ENCODE measurements around the gene RTL10. TPM values are rescaled to one million over a fixed set of nuclear protein-coding genes. Genes with fewer than 3 reads are reported as not detected.

Gene RTL10
- polyA plus RNA-seq, 1 of the 3 experiments (the other 2 are of a cell fraction), result 7.8 TPM

- Histone ChIP-seq H3K9ac (peak overlapping the region; percentile 62), H3K36me3 (replicated peaks in 1 of 2; ENCODE audit: control insufficient read depth in 1 of 2, insufficient read depth in 2 of 2, low read length in 1 of 2) (no peaks in the 10 kb centered on the region), H3K79me2 (ENCODE audit: insufficient read depth) (peaks cover 26% of the 10 kb centered on the region; the same call in 1 of the 2 replicates), H3K27me3 (ENCODE audit: insufficient read depth) (no peaks in the 10 kb centered on the region), H3K9me3 (no peaks in the 10 kb centered on the region), H3K9me2 (no peaks in the 10 kb centered on the region), H3K4me3 (ENCODE audit: low read depth in 2 of 2, low read length in 1 of 2) (no peak overlapping the region; a peak in 1 of 4 replicates), H4K20me1 (ENCODE audit: insufficient read depth) (no peaks in the 10 kb centered on the region), H3K4me1 (ENCODE audit: control insufficient read depth in 1 of 2, insufficient read depth in 2 of 2, low read depth in 1 of 2, low read length in 1 of 2) (peaks cover 39 to 41% of the 10 kb centered on the region in 2 experiments; a peak in 3 of 4 replicates), H3K4me2 (peak overlapping the region; percentile 52), H2AFZ (ENCODE audit: low read depth) (no peak overlapping the region), H3K27ac (ENCODE audit: low read depth in 2 of 2, low read length in 1 of 2) (peak overlapping the region; percentile 58 to 73; a peak in 3 of 4 replicates), H3F3A (replicated peaks; ENCODE audit: insufficient read depth) (peaks cover 18% of the 10 kb centered on the region)
- 23% methylated on average over 16 of the region's 27 CpGs for WGBS (ENCODE audit: low lambda C conversion rate)
- CTCF ChIA-PET, result interaction anchor here (1.4 to 3.3 kb wide), 4 partner anchors 10 to 150 kb away, joined by 5 to 23 read pairs (median 6); no protein-coding TSS in a partner anchor
- DNase-seq, result peak; percentile 51
- POLR2A ChIA-PET, result no interaction called here
- TF ChIP-seq GATA2 (CRISPR knock-in tag; IDR thresholded peaks at IDR 0.05), result no peak
- TF ChIP-seq USF2 (IDR thresholded peaks at IDR 0.05; ENCODE audit: borderline replicate concordance, low read depth, low read length), result no peak
- no peak; the same call in 1 of the 2 replicates for TF ChIP-seq MEF2A (IDR thresholded peaks at IDR 0.05; ENCODE audit: borderline replicate concordance, low read depth)
- TF ChIP-seq RFX5 (IDR thresholded peaks at IDR 0.05; ENCODE audit: low read length), result no peak
- peak; percentile 39; the same call in 1 of the 2 replicates for TF ChIP-seq NRF1 (IDR thresholded peaks at IDR 0.05; ENCODE audit: low read depth, low read length)
- TF ChIP-seq SIN3A (IDR thresholded peaks at IDR 0.05; ENCODE audit: borderline replicate concordance, low read depth, low read length), result peak; percentile 77; the same call in 1 of the 2 replicates
- TF ChIP-seq RAD21 (IDR thresholded peaks at IDR 0.05; ENCODE audit: low read length), result no peak
- TF ChIP-seq ELF1 (IDR thresholded peaks at IDR 0.05), result no peak
- no peak for TF ChIP-seq IRF3 (IDR thresholded peaks at IDR 0.05; ENCODE audit: low read depth, low read length)
- TF ChIP-seq USF1 (IDR thresholded peaks at IDR 0.05; ENCODE audit: borderline replicate concordance, low read depth), result no peak
- peak; percentile 95 for TF ChIP-seq TCF12 (IDR thresholded peaks at IDR 0.05)
- no peak for TF ChIP-seq TAF1 (IDR thresholded peaks at IDR 0.05; ENCODE audit: borderline replicate concordance, low read depth, low read length)
- TF ChIP-seq NFIC (IDR thresholded peaks at IDR 0.05; ENCODE audit: borderline replicate concordance), result peak; percentile 85
- no peak for TF ChIP-seq FOXJ3 (CRISPR knock-in tag; IDR thresholded peaks at IDR 0.05)
- TF ChIP-seq FOXM1 (IDR thresholded peaks at IDR 0.05; ENCODE audit: low read depth), result 0 out of 2 replicates have a peak, but pooled peaks have one; percentile 27
- no peak for TF ChIP-seq CHD2 (IDR thresholded peaks at IDR 0.05; ENCODE audit: low read length, partially characterized antibody)
- no peak for TF ChIP-seq GABPA (IDR thresholded peaks at IDR 0.05; ENCODE audit: low read depth)
- TF ChIP-seq MAX (IDR thresholded peaks at IDR 0.05; ENCODE audit: low read depth), result peak; percentile 58
- TF ChIP-seq POLR2AphosphoS5 (IDR thresholded peaks at IDR 0.05; ENCODE audit: low read depth, low read length), result peak; percentile 78
- TF ChIP-seq JUND (IDR thresholded peaks at IDR 0.05), result peak; percentile 94; the same call in 1 of the 2 replicates
- peak; percentile 96 for TF ChIP-seq PBX3 (IDR thresholded peaks at IDR 0.05)
- TF ChIP-seq RXRA (IDR thresholded peaks at IDR 0.05; ENCODE audit: borderline replicate concordance, low read depth), result peak; percentile 67; the same call in 1 of the 2 replicates
- peak; percentile 91; the same call in 1 of the 2 replicates for TF ChIP-seq FOSL2 (IDR thresholded peaks at IDR 0.05; ENCODE audit: borderline replicate concordance, low read depth)
- peak; percentile 33; the same call in 1 of the 2 replicates for TF ChIP-seq YY1 (IDR thresholded peaks at IDR 0.05; ENCODE audit: low read depth)
- no peak for TF ChIP-seq ZBTB33 (IDR thresholded peaks at IDR 0.05; ENCODE audit: borderline replicate concordance, low read depth)
- TF ChIP-seq MXI1 (IDR thresholded peaks at IDR 0.05; ENCODE audit: low read depth, low read length), result no peak
These were observed 26.3 kb upstream of the RTL10 start for GRCh38 chr22:19880786-19881569.
